ENCODE results near the gene SLC27A3. TPM values are rescaled to one million over a fixed set of nuclear protein-coding genes. Genes with fewer than 3 reads are reported as not detected.

SLC27A3 gene
- total RNA-seq, 1 donor from 2014 or later = 315 TPM

- DNase-seq (ENCODE audit: low spot score in 2 of 2) = peak in 1 of 2 donors; percentile 89
- no peaks in the 10 kb centered on the region for H3K36me3 ChIP-seq
- no peak overlapping the region for H3K27ac ChIP-seq
- H3K4me1 ChIP-seq = no peaks in the 10 kb centered on the region
- no peaks in the 10 kb centered on the region for H3K9me3 ChIP-seq
- TF ChIP-seq CTCF (IDR thresholded peaks at IDR 0.05) = peak; percentile 88 to 92 (median 90)
- intact Hi-C loops (cut with DNase I) = loop anchor here (2.0 to 10.0 kb wide), 2 partner anchors 190 to 358 kb away; partner anchors contain the start of genes NUP210L and RAB13
- H3K27me3 ChIP-seq = no peaks in the 10 kb centered on the region
- no peak overlapping the region for H3K4me3 ChIP-seq
Measured at GRCh38 chr1:153796786-153797659, 21.8 kb downstream of the SLC27A3 start.

- intact Hi-C loops (cut with DNase I) = loop anchor here (10.0 kb wide), 1 partner anchor 356 kb away; the partner anchor contains the start of gene NUP210L
- Histone ChIP-seq H3K4me3 (no peak overlapping the region), H3K36me3 (no peaks in the 10 kb centered on the region), H3K4me1 (no peaks in the 10 kb centered on the region), H3K9me3 (no peaks in the 10 kb centered on the region), H3K27ac (no peak overlapping the region), H3K27me3 (no peaks in the 10 kb centered on the region)
- DNase-seq (ENCODE audit: low spot score in 2 of 2) = no peak
- no peak for TF ChIP-seq CTCF (IDR thresholded peaks at IDR 0.05)
Measured at GRCh38 chr1:153798468-153798780, 23.2 kb downstream of the SLC27A3 start.

DNA sequence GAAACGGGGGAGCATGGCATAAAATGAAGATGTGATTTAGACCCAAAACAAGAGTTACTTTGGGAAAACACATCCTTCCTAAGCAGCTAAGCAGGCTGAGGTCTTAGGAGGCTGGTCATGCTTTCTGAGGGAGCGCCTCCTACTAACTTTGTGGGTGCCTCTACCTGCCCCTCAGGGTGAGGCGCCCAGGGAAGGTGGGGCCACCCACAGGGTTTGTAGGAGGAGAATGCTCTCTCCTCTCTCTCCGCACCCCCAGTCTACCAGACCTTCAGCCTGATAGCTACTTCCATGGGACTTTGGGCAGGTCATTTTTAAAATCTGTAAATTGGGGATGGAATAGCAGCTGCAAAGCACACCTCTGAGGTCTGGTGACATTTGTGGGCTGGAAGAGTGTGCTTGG, 23.8 kb downstream of the SLC27A3 start:
- Histone ChIP-seq H3K9me3 (no peaks in the 10 kb centered on the region), H3K4me1 (no peaks in the 10 kb centered on the region), H3K4me3 (no peak overlapping the region), H3K36me3 (no peaks in the 10 kb centered on the region), H3K27ac (no peak overlapping the region), H3K27me3 (no peaks in the 10 kb centered on the region)
- intact Hi-C loops (cut with DNase I) = loop anchor here (10.0 kb wide), 1 partner anchor 356 kb away; the partner anchor contains the start of gene NUP210L
- no peak for TF ChIP-seq CTCF (IDR thresholded peaks at IDR 0.05)
- DNase-seq (ENCODE audit: low spot score in 2 of 2) = no peak

DNA sequence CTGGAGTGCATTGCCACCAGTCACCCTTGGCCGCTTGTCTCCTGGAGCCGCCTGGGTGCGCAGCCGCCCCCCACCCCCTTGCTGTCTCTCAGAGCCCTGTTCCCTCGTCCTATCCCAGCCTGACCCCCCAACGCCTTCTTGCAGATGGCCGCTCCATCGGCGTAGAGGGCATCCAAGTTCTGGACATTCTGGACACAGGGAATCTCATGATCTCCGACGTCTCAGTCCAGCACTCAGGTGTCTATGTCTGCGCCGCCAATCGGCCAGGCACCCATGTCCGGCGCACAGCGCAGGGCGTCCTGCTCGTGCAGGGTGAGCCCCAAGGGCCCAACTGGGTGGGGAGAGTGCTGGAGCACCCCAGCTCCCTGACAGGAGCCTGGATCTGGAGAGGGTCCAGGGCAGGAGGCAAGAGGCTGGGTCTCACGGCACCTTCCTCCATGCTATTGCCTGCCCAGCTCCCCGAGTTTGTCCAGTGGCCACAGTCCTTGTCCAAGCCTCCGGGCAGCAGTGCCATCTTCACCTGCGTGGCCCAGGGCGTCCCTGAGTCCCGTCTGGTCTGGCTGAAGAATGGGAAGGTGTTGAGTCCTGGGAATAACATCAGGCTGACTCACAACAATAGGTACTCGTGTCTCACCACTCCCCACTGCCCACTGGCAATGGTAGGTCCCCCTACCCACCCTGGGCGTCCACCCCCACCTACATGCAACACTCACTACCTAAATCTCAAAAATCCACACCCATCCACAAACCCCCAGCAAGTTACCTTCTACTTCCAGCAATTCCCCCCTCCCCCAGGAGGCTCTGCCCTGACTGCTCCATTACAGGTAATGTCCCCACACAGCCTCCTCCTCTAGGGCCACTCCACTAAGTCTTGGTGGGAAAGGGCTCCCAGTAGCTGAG, 24.6 kb downstream of the SLC27A3 start:
- Histone ChIP-seq H3K27me3 (no peaks in the 10 kb centered on the region), H3K27ac (no peak overlapping the region), H3K9me3 (no peaks in the 10 kb centered on the region), H3K36me3 (no peaks in the 10 kb centered on the region), H3K4me1 (no peaks in the 10 kb centered on the region), H3K4me3 (no peak overlapping the region)
- intact Hi-C loops (cut with DNase I) = loop anchor here (5.0 to 10.0 kb wide), 2 partner anchors 147 to 355 kb away; partner anchors contain the start of genes DENND4B and NUP210L
- no peak for TF ChIP-seq CTCF (IDR thresholded peaks at IDR 0.05)
- DNase-seq (ENCODE audit: low spot score in 2 of 2) = no peak

GRCh38 chr1:153800516-153800915, 25.3 kb downstream of the SLC27A3 start:
- H3K4me1 ChIP-seq = no peaks in the 10 kb centered on the region
- no peak for DNase-seq (ENCODE audit: low spot score in 2 of 2)
- H3K36me3 ChIP-seq = no peaks in the 10 kb centered on the region
- intact Hi-C loops (cut with DNase I) = loop anchor here (5.0 kb wide), 1 partner anchor 147 kb away; the partner anchor contains the start of gene DENND4B
- no peaks in the 10 kb centered on the region for H3K27me3 ChIP-seq
- TF ChIP-seq CTCF (IDR thresholded peaks at IDR 0.05) = no peak
- no peaks in the 10 kb centered on the region for H3K9me3 ChIP-seq
- H3K27ac ChIP-seq = no peak overlapping the region
- no peak overlapping the region for H3K4me3 ChIP-seq

All from ascending aorta (tissue), 2 donors.